Skin of body (tissue), 2 donors: ENCODE results near the gene COL4A3. TPM values are rescaled to one million over a fixed set of nuclear protein-coding genes. Genes with fewer than 3 reads are reported as not detected.

Experiments
- DNase-seq: peaks from one replicate; lab custom pipeline; 2025; lab: John Stamatoyannopoulos, UW
- total RNA-seq: library from RNA; depleted of rRNA; stranded (reverse); fragments of >200 nt; gene quantifications from one replicate; pipeline ENCODE4 v1.2.3, GENCODE V29; 2014

The COL4A3 gene
- total RNA-seq, 1 donor from 2014 or later = 0.20 TPM

DNA sequence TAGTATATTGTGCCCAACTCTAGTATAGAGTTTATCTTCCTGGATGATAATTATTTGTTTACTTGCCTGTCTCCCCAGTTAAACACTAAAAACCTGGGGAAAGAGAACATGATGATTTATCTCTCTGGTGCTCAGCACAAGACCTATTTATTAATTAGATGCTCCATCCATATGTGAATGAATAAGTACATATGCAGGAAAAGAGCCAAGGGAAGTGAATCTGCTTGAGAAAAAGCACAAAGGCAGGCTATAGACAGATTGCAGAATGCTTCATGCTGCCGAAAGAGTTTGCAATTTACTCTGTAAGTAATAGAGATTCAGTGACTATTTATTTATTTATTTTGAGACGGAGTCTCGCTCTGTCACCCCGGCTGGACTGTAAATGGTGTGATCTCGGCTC, 123.3 kb downstream of the COL4A3 start:
- DNase-seq = no peak

DNA sequence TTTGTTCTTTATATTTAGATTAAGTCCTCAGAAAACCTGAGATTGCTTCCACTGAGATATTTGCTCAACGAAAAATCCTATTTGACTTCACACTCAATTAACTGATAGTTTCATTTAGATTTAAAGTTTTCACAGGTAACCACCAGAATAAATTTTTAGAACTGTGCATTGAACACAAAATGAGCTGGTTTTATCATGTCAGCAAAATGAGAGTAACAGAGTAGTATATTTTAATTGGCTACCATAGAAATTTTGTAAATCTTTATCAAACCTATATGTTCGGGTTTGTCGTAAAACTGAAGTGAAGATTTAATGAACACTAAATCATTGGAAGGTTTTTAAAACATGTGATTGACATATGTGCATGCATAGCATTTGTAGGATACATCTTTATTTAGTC, 127.9 kb downstream of the COL4A3 start:
- DNase-seq = no peak

DNA sequence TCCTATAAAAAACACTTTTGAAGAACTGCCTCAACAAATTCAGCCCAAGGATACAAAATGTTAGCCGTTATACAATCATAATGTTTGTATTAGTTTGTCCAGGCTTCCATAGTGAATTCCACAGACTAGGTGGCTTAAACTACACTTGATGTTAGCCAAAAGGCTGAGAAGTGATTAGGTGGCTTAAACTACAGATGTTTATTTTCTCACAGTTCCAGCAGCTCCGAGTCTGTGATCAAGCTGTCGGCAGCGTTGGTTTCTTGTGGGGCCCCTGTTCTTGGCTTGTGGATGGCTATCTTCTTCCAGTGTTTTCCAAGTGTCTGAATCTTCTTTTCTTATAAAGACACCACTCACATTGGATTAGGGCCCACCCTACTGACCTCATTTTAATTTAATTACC, 129.1 kb downstream of the COL4A3 start:
- DNase-seq = no peak

DNA sequence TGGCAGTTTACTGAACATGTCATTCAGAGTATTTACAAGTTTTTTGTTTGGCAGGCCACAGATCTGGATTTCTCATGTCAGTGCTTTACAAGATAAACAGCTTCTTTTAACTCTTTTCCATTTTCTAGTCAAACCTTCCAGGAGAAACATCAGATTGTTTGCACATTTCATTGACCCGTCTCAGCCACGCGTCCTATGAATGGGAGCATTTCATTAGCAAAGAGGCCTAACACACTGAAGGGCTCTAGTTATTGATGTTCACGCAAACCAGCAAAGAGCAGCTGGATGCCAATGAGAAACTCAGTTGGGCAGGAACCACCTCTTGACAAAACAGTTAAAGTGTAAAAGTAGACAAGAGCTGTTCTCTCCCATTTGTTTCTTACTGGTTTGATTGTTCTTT, 131.4 kb downstream of the COL4A3 start:
- DNase-seq = no peak

DNA sequence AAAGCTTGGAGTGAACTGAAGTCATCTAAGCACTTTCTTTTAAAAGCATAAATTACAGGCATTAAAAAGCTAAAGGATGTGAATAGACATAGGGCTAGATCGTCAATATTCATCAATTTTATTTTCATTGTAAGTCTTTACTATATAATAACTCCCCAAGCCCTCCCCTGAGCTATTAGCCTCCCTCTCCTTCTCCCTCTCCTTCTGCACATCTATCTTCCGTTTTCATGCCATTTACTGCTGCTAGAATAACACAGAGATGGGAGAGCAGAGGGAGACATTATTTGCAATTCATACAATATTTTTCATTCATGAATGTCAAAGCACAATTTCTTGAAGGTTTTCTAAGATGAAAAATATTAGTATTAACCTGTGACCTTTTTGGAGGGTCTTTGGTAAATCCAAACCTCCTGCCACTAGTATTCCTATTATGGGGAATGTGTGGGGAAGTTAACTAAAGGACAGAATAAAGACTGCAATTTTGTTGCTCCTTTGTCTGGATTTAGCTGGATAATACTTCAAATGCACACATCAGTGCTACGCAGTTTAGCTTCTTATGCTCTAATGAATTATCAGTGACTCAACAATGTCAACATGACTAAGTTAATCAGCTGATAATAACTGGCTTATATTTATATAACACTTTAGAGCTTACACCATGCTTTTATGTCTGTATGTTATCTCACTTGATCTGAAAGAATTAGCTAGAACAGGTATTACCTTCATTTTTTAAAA, 132.4 kb downstream of the COL4A3 start:
- no peak for DNase-seq

DNA sequence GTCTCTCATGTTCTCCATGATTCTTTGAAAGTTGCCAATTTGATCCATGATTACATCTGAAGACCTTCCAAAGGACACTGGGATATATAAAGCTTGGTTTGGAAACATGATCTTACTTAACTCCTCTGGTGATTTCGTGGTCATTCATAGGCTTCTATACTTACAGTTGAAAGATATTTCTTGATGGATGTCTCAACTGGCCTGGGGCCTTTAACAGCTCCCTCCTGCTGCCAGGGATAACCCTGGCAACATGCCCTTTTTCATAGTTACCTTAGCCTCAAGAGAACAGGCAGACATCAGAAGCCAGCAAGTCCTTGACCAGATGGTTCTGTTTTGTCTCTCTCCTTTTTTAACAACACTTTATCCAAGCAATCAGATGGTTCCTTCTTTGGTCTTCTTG, 137.1 kb downstream of the COL4A3 start:
- DNase-seq = no peak

DNA sequence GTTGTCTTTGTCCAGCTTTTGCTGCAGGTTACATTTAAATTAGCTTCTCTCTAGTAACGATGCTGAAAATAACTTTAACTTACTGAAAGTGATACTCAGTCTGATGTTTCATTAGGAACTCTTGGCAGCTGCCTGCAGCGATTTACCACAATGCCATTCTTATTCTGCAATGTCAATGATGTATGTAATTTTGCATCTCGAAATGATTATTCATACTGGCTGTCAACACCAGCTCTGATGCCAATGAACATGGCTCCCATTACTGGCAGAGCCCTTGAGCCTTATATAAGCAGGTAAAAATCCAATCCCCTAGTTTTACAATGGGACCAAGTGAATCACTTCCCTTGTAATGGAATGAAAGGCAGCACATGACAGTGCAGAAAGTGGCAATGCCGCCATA, 144.4 kb downstream of the COL4A3 start:
- DNase-seq = no peak

DNA sequence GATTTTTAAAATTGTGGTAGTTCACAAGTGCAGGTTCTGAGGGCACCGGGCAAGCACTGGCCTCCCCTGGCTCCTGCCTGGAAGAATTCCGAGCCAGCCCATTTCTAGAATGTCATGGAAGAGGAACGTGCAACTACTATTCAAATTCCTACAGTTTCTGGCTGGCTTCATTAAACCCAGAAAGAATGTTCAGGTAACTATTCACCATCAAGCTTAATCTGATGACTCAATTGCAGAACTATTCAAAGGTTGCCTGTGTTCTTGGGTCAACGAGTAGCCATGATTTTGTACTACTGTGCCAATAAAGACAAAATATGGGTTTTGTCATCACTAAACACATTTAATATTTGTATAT, 146.3 kb downstream of the COL4A3 start:
- DNase-seq = no peak

DNA sequence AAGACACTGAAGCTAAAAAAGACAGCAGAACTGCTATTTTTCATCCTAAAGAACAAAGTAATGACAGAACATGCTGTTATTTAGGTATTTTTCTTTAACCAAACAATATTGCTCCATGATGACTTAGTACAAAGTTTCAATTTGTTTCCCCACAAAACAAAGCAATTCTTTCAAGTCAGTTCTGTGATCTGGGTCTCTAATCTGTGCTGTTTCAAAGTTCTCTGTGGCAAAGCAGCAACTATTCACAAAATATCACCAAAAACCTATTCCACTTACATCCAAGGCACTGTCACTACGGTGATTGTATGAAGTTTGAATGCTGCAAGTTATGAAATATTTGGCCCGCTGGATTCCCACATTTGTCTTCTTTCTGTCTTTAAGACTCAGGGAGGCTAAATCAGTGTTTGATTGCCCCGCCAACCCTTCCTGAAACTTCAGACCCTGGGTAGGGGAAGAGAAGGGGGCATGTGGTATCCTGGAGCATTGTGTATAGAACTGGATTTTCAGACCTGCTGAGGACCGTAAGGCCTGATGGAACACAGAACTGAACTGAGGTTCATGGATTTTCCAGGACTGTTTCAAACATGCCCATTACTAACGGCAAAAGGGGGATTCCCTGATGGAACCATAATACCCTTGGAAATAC, 147.6 kb downstream of the COL4A3 start:
- no peak for DNase-seq

DNA sequence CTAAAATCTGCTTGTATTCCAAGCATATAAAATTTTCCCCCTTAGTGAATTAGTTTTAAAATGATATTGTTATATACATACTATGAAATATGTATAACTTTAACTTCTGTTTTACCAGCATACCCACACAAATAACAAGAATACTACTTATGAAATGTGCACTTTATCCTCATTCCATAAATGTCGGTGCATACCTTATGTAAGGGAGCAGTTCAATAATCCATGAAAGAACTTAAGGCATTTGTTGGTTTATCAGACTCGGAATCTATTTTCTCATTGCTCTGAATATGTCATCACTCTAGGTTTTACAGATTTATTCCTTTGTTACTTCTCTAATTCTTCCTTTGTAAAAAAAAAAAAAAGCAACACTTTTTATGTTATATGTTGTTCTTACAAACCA, 148.2 kb downstream of the COL4A3 start:
- no peak for DNase-seq

DNA sequence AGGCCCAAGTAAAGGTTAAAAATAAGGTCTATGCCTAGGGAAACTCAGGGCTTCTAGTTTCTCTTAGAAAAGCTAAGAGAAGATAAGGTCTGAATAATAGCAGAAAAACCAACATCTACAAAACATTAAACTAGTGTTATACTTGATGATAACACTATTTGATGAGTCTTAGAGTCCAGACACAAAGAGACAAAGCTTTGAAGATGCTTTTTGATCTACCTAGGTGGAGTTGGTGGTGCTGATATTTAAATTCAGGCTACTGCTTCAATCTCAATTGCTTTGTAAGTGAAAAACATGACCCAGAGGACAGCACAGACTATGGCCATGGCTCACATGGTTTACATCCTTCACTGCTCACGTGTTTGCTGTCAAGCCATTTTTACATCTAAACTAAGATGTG, 148.9 kb downstream of the COL4A3 start:
- DNase-seq = no peak

DNA sequence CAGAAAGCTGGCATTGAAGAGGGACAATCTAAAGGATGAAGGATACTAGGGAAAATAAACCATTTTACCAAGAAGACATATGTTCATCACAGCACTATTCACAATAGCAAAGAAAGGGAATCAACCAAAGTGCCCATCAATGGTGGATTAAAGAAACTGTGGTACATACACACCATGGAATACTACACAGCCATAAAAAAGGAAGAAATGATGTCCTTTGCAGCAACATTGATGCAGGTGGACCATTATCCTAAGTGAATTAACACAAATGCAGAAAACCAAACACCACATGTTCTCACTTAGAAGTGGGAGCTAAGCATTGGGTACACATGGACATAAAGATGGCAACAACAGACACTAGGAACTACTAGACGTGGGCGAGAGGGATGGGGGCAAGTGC, 153.4 kb downstream of the COL4A3 start:
- DNase-seq = no peak

DNA sequence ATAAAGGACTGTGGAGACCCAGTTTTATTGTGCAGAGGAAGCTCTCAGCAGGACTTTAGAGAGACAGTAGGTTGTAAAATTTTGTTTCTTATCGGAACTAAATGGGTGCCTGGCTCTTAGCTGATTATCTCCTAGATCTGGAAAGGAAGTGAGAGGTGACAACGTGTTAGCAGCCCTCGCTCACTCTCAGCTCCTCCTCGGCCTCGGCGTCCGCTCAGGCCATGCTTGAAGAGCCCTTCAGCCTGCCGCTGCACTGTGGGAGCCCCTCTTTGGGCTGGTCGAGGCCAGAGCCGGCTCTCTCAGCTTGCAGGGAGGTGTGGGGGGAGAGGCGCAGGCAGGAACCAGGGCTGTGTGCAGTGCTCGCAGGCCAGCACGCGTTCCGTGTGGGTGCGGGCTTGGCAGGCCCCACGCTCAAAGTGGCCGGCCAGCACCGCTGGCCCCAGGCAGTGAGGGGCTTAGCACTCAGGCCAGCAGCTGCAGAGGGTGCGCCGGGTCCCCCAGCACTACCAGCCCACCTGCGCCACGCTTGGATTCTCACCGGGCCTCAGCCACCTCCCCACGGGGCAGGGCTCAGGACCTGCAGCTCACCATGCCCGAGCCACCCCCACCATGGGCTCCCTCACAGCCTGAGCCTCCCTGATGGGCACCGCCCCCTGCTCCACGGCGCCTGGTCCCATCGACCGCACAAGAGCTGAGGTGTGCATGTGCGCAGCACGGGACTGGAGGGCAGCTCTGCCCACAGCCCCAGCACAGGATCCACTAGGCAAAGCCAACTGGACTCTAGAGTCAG, 156.1 kb downstream of the COL4A3 start:
- no peak for DNase-seq

DNA sequence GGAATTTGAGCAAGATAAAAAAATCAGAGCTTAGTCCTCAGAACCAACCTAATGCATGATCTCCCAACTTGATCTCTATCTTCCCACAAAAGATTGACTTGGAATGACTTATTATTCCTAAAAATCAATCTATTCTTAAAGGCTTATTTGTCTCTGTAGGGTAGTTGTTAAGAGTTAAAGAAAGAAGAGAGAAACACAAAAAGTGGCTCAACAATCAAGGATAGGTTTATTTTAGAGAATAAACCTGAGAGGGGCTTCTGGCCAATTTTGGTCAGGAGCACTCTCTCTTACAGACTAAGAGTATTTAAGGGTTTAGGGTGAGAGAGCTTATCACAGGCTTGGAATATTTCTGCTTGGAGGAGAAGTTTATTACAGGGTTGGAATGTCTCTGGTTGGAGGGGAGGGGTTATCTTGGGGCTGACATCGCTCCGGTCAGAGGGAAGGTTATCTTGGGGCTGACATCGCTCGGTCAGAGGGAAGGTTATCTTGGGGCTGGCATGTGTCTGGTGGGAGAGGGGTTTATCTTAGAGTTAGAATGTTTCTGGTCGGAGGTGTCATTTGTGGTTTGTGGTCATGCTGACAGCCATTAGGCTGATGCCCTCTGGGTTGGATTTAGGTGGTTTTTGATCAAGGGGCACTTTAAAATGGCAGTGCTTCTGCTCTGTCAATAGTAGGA, 158.2 kb downstream of the COL4A3 start:
- no peak for DNase-seq

DNA sequence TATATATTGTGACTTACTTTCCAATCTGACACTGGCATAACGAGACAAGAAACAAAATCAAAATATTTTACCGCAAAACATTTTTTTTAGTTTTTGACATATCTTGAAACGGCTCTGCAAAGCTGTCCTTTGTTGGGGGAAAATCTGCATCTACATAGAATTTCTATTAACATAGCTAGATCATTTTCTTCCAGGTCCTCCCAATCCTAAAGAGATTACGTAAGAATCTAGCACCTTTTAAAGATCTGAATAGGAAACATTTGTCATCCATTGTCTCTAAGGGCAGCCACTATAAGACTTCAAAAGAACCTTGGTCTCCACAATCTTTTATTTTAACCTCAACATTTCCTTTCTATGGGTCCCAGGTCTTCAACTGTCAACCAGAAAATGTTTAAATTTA, 159.4 kb downstream of the COL4A3 start:
- DNase-seq = no peak

DNA sequence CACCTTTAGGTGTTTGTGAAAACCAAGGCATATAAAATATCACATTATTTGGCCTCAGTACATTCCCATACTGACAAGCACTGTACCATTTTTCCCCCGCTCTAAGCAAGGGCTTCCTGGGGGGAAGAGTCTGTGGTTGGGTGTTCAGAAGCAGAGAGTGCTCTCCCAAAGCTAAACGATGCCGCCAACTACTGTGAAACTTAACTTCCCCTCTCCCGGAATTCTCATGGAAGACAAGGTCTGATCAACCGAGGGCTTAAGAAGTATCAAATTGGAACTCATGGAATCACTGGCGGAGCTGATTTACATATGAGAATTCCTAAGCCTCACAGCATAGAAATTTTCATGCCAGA, 160.2 kb downstream of the COL4A3 start:
- no peak for DNase-seq

DNA sequence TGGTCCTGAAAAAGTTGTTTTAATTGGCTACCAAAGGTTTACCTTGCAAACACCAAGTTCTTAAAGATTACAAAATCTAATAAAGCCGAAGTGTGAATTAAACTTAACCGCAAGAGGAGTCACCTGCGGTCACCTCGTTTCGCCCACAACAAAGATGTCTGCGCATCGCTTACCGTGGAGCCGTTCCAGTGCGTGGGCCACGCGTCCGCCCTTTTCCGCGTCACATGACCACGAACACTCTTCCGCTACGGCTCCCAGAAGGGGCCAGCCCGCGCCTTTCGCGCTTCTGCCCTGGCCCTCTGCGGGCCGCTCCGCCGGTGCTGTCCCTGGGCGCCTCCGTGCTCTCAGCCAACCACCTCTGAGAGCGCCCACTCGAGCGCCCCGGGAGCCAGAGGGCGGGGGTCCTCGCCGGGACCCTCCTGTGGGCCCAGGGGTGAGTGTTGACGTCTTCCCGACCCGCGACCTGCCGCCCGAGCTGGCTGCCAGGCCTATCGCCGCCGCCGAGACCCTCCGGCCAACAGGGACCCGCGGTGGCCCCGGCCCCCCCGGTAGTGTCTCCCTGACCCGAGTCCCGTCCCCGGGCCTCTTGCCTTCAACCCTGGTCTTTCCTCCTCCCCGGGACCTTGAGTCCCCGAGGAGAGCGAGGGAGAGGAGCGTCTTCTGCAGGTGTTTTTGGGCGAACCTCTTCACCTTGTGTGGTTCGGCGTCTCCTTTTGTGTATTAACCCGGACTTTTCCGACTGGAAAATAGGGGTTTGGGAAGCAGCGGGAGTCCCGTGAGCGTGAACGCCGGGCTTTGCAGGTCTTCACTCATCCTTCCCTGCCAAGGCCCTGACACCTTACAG, 160.8 kb downstream of the COL4A3 start, which contains the start of gene MFF:
Gene MFF, plus strand, starts transcription at position 257 of the 844 bp plus-strand sequence. CDS start 5,415 bp downstream, outside the sequence.
- DNase-seq = peak; percentile 94

DNA sequence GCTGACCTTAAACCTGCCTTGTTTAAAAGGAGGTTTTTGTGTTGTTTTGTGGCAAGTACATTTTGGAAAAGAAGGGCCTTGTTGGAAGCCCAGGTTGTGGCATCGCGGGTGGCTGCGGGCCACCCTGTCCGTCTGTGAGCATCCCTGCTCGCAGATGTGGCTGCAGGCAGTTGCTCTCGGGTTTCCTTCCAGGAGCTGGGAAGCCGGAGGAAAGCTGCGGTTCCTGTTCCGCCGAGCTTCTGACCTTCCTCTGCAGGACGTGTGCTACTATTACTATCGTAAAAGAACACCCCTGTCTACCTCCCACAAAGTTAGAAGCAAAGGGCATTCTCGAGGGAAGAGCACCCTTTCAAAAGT, 161.4 kb downstream of the COL4A3 start:
- no peak for DNase-seq

DNA sequence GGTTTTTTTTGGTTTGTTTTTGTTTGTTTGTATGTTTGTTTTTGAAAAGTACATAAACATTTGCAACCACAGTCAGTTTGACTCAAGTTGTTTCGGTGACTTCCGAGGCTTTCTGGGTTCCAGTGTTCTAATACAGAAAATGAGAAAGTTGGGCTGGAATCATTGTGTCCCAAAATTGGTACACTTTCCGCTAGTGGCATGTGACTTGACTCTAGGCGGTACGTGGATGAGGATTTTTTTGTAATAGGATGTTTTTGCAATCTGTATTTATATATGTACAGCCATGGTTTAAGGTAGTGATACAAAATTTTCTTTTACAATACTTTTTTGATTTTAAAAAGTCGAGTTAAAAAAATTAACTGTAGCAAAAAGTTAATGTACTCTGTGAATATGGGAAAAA, 162.4 kb downstream of the COL4A3 start:
- no peak for DNase-seq

DNA sequence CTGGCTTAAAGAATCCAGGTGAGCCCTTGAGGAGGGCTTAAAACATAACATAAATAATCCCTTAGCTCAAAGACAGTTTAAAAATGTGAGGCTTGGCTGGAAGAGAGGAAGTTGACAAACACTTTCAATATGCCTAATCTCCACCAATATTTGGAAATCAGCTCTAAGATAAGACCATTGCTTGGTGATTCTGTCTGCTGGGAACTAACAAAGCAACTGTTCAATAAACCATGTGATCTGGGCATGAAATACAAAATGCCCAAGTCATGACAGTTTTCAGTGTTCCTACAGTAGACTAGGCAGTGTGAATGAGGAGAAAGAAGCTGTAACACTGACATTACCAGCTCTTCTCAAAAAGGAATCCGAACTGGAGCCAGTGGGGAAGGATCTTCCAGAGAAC, 171.3 kb downstream of the COL4A3 start:
- no peak for DNase-seq

DNA sequence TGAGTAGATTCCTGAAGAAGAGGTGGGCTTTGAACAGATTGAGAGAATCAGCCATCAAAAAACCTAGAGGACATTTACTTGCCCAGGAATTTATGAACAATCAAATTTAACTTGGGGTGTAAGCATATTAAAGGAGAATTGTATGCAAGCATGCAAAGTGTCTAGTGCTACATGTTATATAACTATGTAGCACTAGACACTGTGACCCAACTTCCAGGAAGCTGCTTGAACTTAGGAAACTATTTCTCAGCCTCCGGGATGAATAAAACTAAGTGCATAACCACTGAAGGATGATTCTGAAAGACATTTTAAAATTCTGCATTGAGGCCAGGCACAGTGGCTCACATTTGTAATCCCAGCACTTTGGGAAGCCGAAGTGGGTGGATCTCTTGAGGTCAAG, 173.0 kb downstream of the COL4A3 start:
- no peak for DNase-seq
